HG03460 (cell line): ENCODE results near the gene INSM2.

Experiments
- ATAC-seq: cut with Tn5 transposase; IDR thresholded peaks from one replicate; pipeline ENCODE4 v1.9.1; 2021; ENCODE audit not compliant: unreplicated experiment

INSM2 gene, protein sequence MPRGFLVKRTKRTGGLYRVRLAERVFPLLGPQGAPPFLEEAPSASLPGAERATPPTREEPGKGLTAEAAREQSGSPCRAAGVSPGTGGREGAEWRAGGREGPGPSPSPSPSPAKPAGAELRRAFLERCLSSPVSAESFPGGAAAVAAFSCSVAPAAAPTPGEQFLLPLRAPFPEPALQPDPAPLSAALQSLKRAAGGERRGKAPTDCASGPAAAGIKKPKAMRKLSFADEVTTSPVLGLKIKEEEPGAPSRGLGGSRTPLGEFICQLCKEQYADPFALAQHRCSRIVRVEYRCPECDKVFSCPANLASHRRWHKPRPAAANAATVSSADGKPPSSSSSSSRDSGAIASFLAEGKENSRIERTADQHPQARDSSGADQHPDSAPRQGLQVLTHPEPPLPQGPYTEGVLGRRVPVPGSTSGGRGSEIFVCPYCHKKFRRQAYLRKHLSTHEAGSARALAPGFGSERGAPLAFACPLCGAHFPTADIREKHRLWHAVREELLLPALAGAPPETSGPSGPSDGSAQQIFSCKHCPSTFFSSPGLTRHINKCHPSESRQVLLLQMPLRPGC

DNA sequence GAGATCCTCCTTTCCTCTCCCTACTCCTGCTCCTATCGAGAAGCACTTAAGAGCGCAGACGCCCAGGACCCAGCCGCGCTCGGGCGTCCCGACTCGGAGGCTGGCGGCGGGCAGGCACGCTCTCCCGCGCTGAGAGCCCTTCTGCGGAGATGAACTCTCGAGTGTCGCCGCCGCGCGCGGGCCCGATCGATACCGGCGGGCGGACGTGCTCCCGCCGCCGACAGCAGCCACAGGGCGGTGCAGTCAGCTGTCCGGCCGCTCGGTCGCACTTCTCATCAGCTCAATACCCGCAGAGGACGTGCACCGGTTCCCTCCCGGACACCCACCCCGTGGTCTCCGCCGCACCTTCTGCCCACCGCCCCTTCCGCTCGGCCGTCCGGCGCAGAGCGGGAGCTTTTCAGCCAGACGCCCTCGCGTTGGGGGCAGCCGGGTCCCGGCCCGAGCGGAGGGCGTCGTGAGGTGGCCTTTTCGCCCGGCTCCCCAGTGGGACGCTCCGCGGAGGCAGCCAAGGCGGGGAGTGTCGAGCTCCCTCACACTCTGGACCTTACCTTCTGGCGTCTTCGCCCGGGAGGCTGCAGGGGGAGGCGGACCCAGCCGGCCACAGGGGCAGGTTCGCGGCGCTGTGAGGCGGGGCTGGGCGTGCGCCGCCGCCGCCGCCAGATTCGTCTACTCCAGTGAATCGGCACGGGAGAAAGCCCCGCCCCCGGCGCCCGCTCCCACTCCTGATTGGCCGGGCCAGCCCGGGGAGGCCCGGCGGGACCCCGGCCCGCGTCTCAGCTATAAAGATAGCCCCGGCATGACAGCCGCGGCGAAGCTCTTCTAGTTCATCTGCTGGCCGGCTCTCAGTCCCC lies at the start of gene INSM2:
TSS of gene INSM2 (plus strand) at position 808 of the 851 bp plus-strand sequence. CDS start 89 bp downstream, outside the sequence.
- peak; percentile 71 for ATAC-seq

DNA sequence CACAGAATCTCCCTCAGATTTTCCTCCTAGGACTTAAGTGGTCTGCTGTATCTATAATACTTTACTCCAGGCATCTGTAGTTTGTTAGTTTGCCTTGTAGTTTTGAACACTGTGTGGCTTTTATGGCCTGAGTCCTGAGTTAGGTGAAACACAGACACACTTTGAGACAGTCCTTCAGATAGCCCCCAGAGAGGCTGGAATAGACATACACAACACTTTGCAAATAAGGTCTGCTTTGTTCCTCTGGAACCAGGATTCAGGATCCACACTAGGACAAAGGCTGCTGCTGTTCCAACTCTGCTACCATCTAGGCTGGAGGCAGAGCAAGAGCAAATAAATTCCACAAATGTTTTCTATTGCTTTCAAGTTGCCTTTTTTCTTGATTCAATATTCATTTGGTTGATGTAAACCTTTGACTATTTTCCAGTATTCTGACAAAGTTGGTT lies 41.4 kb upstream of the INSM2 start:
- no peak for ATAC-seq

DNA sequence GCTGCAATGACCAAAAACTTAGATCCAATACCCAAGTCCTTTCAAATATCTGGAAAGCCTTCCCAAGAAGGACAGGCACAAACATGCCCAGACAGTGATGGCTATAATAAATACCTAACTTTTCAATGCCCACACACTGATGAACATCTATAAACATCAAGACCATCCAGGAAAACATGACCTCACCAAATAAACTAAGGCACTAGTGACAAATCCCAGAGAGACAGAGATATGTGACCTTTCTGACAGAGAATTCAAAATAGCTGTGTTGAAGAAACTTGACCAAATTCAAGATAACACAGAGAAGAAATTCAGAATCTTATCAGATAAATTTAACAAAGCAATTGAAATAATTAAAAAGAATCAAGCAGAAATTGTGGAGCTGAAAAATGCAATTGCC lies 38.7 kb upstream of the INSM2 start:
- ATAC-seq = no peak

DNA sequence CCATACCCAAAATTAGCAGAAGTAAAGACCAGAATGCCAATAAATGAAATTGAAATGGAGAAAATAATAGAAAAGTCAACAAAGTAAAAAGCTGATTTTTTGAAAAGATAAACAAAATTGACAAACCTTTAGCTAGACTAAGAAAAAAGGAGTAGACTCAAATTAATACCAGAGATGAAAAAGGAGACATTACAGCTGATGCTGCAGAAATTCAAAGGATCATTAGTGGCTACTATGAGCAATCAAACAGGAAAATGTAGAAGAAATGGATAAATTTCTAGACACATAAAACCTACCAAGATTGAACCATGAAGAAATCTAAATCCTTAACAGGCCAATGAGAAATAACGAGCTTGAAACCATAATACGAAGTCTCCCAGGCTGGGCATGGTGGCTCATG lies 34.8 kb upstream of the INSM2 start:
- no peak for ATAC-seq

DNA sequence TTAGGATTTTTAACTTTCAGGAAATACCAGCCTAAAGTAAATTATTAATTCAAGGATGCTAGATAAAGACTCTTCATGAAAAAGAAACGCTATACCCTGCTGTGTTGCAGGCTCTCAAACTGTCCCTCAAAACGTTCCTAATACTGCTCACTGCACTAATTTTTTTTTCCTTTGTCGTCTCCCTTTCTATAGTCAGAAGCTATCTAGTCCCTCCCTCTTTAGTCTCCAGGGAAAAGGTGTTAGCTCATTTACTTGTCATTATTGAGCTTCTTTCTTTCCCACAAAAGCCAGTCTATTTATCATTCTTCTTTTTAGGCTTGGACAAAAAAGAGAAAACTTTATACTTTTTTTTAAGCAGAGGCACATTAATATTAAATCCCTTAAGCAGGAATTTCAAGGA lies 30.3 kb upstream of the INSM2 start:
- ATAC-seq = no peak

DNA sequence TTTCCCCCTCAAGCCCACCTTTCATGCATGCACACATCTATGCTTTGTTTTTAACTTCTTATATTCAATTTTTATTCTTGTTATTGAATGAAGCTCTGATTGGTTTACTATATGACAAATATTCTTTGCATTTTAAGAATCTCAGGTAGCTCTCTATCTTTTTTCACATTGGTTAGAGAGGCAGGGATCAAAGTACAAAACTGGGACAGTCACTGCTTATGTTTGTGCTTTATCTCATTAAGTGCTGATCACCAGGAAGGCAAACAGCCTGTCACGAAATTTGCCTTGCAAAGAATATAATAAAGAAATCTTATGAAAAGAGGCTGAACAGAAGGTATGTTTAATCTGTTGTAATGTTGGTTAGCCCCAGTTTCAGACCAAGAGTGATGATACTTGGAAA lies 29.7 kb upstream of the INSM2 start:
- ATAC-seq = no peak

DNA sequence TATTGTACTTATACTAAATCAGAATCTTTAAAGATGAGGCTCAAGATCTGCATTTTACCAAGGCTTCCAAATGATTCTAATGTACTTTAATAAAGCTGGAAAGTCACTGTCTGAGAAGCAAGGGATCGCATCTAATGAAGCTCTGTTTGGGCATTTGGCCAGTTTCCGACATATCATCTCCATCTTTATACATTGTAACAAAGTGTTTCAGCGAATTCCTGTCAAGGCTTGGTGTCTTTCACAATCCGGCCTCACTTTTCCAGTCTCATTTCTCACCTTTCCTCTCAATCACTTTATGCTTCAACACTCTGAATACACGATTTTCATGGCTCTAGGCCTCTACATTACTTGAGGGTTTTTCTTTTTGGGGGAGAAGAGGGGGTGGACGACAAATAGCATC lies 27.5 kb upstream of the INSM2 start:
- ATAC-seq = no peak

DNA sequence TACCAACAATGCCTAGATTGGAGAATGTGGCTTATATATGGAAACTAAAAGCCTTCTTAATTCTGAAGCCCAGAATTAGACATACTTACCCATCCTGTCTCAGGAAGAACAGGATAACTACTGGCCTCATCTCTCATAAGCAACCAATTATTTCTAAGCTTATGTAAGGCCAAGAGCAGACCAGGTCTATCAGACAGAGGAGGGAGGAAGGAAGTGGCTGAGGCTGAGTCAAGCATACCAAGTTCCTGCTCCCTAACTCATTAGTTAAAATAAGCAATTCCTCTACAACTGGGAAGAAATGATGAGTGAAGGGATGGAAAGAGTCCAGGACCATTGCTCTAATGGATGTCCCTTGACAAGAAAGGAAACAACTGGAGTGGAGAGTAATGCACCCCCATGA lies 27.0 kb upstream of the INSM2 start:
- no peak for ATAC-seq

DNA sequence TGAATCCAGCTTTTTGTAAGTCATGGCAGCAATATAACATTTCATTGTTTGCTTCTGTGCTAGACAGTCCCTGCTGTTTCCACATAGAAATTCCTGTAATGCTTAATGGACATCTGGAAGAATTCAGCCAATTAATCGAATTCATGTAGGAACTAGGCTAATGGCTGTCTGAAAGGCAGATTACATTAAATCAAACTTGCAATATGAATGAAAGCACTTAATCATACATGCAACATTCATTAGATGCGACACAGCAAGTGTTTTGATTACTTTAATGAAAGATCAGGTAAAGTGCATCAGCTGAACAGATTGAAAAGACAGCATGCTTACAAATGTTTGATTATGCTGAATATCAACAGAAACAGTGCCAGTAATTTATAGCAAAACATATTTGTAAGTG lies 24.1 kb upstream of the INSM2 start:
- no peak for ATAC-seq

DNA sequence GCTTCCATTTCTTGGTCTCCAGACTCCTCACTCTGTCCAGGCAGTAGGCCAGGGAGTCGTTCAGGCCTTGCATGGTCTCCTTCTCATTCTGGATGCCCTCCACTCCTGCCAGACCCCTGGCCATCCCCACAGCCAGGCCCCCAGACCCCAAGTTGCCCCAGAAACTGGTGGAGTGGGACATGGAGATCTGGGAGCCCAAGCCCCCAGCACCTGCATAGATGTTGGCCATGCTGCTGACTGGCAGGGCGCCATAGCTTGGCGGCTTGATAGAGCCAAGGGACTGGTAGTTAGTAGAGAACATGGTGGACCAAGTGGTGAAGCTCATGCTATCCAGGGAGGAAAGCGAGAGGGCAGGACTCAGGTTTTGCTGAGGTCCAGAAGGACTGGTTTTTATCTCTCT lies 21.2 kb upstream of the INSM2 start:
- no peak for ATAC-seq

DNA sequence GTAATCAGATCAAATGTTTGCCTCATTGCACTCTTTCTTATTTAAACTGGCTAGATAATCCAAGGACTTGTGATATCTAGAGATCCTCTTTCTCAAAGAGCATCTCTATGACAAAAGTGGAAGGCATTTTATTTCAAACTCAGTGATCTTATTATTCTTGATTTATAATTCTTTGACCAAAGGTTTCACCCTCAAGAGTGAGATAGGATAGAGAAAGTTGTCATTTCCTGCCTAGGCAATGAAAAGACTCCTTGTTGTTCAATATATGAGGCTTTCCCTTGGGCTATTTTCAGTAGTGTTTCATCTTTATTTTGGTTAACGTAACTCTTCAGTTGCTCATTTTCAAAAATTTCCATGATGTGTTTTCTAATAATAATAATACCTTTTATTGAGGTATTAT lies 18.0 kb upstream of the INSM2 start:
- ATAC-seq = no peak

DNA sequence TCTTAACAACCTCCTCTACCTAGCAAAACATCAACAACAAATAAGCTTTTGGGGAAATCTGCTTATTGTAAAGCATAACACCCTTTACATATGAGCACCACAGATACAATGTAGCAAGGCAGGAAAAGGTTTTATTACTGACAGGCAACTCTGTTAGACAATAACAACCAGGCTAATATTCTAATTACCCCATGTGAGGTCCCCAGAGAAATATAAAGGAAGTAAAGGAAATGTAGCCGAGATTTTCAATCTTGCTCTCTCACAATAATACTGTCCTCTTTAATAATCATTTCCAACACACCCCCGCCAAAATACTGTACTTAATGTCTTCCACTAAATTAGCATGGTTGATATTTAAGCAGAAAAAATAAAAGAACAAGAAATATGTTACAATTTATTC lies 14.0 kb upstream of the INSM2 start:
- no peak for ATAC-seq

DNA sequence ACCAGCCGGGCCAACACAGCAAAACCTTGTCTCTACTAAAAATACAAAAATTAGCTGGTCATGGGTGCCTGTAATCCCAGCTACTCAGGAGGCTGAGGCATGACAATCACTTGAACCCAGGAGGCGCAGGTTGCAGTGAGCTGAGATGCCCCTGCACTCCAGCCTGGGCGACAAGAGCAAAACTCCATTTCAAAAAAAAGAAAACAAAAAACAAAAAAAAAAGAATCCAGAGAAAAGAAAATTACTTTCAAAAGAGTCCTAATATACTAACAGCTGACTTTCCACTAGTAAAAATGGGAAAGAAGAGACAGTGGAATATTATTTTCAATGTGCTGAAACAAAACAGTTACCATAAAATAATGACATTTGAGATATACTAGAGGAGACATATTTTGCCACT lies 8.3 kb upstream of the INSM2 start:
- no peak for ATAC-seq

DNA sequence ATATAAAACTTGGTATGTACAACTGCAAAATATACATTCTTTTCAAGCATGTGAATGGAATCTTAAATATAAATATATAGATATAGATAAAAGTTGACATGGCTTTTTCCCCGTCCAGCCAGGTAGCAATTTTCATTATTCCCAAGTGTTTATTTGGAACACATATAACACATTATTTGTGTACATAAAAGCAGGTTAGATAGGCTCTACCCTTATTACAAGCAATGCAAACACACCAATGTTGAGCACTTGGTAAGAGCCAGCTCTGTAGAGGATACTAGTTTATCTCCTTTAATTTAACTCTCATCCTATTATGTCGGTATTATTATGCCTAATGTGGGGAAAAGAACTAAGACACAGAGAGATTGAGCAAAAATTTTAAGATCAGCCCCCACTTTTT lies 7.0 kb upstream of the INSM2 start:
- no peak for ATAC-seq

DNA sequence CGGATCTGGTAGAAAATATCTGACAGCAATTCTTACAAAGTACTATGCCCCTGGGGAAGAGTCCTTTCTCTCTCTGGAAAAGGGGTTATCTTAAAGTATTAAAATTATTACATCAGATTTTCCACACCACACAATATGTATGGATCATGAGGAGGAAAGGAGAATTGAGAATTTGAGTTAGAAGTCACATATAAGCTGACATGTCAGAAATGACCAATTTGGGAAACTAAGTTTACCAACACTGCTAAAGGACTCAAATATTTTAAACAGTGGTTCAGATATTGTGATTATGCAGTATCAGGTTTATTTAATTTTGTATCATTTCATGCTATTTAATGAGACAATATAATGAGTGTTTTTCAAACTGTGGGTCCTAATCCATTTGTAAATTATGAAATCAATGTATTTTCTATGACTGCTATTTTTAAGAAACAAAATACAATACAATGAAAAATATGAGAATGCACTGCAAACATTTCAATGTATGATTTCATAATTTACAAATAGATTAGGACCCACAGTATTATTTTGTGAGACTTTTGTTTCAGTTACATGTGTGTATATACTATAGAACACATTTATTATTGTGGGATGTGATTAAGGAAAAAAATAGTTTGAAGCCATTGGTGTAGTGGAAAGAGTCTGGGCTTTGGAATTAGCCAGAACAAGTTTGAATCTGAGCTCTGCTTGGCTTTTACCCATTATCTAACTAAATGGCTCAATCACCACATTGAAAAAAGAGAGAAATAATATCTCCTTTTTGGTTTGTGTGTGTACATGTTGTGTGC lies 1.8 kb upstream of the INSM2 start:
- ATAC-seq = no peak

DNA sequence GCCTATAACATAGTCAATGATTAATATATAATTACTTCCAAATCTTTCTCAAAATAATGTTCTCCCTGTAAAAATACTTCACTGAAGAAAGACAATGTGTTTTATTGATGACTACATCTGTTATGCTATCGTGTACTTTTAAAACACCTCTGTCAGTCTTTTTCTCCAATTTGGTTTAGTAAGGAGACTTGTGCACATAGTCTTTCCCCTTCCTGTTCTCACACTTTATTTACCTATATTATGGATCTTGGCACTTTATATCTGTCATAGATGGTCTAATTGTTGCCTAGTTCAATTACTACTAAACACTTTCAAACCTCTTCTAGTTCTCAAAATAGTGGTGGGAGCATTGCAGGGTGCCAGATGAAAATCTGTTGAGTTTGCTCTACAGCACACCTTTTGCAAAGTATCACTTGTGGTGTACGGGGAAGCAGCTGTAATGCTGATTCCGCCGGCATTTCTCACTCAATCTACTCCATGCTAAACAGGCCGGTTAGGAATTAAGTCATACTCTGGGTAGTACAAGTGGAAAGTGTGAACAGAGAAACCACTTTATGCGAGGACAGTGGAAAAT lies 1.1 kb upstream of the INSM2 start:
- no peak for ATAC-seq

DNA sequence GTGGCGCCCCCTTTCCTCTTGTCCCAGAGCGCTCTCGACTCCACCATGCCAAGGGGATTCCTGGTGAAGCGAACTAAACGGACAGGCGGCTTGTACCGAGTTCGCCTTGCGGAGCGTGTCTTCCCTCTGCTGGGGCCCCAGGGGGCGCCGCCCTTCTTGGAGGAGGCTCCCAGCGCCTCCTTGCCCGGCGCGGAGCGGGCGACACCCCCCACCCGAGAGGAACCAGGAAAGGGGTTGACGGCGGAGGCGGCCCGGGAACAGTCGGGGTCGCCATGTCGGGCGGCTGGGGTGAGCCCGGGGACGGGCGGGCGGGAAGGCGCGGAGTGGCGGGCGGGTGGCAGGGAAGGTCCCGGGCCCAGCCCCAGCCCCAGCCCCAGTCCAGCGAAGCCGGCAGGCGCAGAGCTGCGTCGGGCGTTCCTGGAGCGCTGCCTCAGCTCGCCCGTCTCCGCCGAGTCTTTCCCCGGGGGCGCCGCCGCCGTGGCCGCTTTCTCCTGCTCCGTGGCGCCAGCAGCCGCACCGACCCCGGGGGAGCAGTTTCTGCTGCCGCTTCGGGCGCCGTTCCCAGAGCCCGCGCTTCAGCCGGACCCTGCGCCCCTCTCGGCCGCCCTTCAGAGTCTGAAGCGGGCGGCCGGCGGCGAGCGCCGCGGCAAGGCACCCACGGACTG lies 376 bp downstream of the INSM2 start:
- no peak for ATAC-seq

DNA sequence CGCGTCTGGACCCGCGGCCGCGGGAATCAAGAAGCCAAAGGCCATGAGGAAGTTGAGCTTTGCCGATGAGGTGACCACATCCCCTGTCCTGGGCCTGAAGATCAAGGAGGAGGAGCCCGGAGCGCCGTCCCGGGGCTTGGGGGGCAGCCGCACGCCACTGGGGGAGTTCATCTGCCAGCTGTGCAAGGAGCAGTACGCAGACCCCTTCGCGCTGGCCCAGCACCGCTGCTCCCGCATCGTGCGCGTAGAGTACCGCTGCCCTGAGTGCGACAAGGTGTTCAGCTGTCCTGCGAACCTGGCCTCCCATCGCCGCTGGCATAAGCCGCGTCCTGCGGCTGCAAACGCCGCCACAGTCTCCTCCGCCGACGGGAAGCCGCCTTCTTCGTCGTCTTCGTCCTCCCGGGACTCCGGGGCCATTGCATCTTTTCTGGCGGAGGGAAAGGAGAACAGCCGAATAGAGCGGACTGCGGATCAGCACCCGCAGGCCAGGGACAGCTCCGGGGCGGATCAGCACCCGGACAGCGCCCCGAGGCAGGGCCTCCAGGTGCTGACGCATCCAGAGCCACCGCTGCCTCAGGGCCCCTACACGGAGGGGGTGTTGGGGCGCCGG lies 1.0 kb downstream of the INSM2 start:
- peak; percentile 66 for ATAC-seq

DNA sequence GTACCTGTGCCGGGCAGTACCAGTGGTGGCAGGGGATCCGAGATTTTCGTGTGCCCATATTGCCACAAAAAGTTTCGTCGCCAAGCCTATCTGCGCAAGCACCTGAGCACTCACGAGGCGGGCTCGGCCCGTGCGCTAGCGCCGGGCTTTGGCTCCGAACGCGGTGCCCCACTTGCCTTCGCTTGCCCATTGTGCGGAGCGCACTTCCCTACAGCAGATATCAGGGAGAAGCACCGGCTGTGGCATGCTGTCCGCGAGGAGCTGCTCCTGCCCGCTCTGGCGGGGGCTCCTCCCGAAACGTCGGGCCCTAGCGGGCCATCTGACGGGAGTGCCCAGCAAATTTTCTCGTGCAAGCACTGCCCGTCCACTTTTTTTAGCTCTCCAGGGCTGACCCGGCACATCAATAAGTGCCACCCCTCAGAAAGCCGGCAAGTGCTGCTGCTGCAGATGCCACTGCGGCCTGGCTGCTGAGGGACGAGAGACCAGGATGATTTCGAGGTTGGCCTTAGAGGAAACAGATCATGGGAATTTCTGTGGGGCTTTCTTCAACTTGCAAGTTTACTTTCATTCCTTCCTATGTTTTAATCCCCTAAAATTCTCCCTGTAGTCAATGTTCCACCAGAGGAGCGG lies 1.6 kb downstream of the INSM2 start:
- ATAC-seq = no peak
